A549 treated with dexamethasone at 1 μM for 4 hours (cell line): ENCODE results near the gene PLCD1. TPM values are rescaled to one million over a fixed set of nuclear protein-coding genes. Genes with fewer than 3 reads are reported as not detected.

Source experiments
- total RNA-seq: library from RNA; stranded (reverse); fragments of 200-300 nt; extraction: Qiagen RNA extraction; gene quantifications from 5 replicates; pipeline ENCODE4 v1.2.3, GENCODE V29; 2022

PLCD1 gene
- total RNA-seq, result 3.3 to 3.9 TPM (median 3.5 TPM) in 5 replicates

DNA sequence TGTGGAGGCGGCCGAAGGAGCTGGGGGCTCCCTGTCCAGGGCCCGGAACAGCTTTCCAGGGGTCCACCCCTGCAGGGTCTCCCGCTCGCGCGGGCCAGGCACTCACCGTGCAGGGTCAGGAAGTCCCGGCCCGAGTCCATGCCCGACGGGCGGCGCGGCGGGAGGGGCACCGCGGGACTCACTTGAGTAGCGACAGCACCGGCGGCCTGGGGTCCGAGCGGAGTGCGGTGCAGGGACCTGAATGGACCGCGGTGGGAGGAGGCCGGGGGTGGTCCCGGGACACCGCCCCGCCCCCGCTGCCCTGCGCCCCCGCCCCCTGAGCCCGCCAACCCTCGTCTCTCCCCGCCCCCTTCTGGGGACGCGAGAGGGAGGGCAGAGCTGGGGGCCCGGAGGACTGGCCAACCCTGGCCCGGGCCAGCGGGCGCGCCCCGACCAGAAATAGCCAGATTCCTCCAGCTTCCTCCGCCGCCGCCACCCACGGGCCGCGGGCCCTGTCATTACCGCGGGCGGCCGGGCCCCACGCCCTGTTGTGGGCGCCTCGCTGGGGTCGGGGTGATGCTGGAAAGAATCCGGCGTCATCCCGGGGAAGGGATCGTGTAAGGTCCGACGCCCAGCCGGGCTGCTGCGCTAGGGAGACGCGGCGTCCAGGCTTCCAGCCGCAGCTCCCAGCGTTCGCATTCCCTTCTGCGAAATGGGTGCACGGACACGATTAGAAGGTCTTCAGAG, at the start of gene PLCD1:
TSS of gene PLCD1 (minus strand) at position 243 of the 726 bp plus-strand sequence. CDS start at position 140, 103 bp downstream.

GRCh38 chr3:38039101-38039898, 9.9 kb upstream of the PLCD1 start, which contains the start of gene DLEC1:
TSS of gene DLEC1 (plus strand) at chr3:38039208. CDS start at chr3:38039226, 18 bp downstream.

DNA sequence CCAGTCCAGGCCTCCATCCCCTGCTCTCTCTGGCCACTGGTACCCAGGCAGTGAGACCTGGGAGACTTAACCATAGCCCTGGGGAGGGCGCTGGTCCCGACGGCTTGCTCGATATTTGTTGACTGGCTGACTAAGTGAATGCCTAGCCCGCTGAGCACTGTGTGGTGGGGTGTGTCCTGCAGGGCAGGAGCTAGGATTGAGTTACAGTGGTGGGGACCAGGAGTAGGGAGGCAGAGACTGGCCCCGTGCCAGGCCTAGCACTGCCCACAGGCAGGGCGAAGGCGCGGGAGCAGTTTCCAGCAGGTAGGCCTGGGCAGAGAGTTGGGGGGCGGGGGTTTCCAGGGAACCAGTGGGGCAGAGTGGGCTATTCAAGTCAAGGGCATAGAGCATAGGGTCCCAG, 38.9 kb downstream of the PLCD1 start, which contains the start of gene VILL:
TSS of gene VILL (plus strand) at position 260 of the 400 bp plus-strand sequence. CDS start 2,887 bp downstream, outside the sequence.

Other genes with a start within 250 kb of the PLCD1 start
- gene CTDSPL, start 167.8 kb downstream of the PLCD1 start, total RNA-seq, result 17.1 to 21.3 TPM (median 19.3 TPM) in 5 replicates
- gene VILL, start 38.9 kb downstream of the PLCD1 start, total RNA-seq, result 0.12 to 0.22 TPM (median 0.17 TPM) in 4 of 5 replicates, not detected in the other
- gene DLEC1, start 9.6 kb upstream of the PLCD1 start, total RNA-seq, result 0.04 to 0.05 TPM in 2 of 5 replicates, not detected in the others
- gene ACAA1, start 107.5 kb upstream of the PLCD1 start, total RNA-seq, result 39.9 to 49.3 TPM (median 46.2 TPM) in 5 replicates
- gene MYD88, start 109.0 kb upstream of the PLCD1 start, total RNA-seq, result 21.0 to 24.3 TPM (median 23.3 TPM) in 5 replicates
- 29.8 to 42.1 TPM (median 39.2 TPM) in 5 replicates for gene OXSR1, start 135.9 kb upstream of the PLCD1 start, total RNA-seq
- gene SLC22A13, start 236.2 kb upstream of the PLCD1 start, total RNA-seq, result 0.07 to 0.09 TPM (median 0.08 TPM) in 4 of 5 replicates, not detected in the other